GM11168 (cell line): ENCODE data around the gene CTSL.
"Not testable (repeated sequence)": the region's sequence is repeated elsewhere in the genome, so short reads cannot be mapped to it uniquely, and the experiment has no call there.

ENCODE experiments used
- in situ Hi-C: fragments of 300-500 bp; cut with MboI; formaldehyde crosslinking; loops from one replicate; pipeline ENCODE4 v1.12.0; 2022; ENCODE audit warnings: low sequenced_read_pairs; ENCODE audit not compliant: unreplicated experiment

Gene CTSL

GRCh38 chr9:87717456-87717855 lies 8.5 kb upstream of the CTSL start:
- in situ Hi-C loops, result no loop called here

DNA sequence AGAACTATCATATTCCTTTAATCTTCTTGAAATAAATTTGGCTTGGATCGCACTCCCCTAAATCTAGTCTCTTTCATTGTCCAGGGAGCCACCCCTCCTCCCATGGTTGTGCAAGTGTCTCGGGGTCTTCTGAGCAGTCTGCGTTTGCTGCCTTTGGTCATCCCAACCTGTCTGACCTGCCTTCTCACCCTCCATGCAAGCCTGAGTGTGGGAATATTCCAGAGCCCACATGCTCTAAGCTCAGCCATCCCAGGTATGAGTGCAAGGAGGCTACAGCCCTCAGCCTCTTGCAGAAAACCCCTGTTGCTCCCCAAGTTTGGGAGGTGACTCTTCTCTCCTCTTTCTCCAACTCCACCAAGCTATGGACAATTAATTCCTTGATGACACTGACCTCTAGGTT lies 7.7 kb upstream of the CTSL start:
- in situ Hi-C loops, result no loop called here

DNA sequence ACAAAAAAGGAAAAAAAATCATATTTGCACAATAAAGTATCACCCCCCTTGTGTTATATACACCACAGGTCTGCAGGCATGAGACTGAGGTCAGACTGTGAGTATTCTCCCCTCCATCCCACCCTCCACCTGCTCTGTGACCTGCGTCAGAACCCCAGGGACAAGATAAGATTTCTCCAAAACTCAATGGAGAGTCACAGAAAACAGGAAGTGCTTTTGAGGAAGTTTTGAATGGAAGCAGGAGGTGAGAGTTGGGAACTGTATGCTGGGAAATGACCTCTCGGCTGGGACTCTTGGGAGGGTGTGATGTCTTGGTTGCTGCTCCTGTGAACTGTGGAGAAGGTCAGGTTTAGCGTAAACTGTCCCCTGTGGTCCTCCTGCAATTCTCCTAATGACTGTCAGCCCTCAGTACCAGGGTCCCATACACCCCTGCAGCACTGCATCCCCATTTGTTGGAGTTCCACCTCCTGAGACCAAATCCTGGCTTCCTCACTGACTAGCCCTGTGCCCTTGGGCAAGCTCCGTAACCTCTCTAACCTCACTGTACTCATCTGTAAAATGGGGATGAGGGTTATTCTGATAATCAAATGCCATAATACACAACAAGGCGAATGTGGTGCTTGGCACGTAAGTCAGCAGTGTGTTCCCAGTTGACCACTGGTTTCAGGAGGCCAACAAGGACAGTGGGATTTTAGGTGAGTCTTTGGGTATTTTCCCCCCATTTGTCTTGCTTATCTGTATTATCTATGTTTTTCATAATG lies 6.9 kb upstream of the CTSL start:
- in situ Hi-C loops, result no loop called here

DNA sequence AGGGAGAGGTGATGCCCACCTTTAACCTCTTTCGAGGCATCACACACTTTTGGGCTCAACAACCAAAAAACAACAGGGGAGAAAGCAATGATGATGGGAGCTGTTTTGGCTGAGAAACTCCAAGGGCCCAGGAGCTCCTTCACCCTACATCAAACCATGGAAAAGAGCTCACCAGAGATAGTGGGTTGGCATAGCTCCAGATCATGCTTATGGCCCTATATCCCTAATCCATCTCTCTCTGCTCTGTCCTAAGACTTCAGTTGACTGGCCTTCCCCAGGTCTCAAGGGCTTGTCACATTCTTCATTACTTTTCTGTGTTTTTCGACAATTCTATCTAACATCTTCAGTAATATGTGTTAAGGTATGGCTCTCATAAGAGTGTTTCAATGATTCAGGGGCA lies 5.7 kb upstream of the CTSL start:
- in situ Hi-C loops, result no loop called here

GRCh38 chr9:87722393-87723088 lies 3.4 kb upstream of the CTSL start:
- in situ Hi-C loops, result no loop called here

DNA sequence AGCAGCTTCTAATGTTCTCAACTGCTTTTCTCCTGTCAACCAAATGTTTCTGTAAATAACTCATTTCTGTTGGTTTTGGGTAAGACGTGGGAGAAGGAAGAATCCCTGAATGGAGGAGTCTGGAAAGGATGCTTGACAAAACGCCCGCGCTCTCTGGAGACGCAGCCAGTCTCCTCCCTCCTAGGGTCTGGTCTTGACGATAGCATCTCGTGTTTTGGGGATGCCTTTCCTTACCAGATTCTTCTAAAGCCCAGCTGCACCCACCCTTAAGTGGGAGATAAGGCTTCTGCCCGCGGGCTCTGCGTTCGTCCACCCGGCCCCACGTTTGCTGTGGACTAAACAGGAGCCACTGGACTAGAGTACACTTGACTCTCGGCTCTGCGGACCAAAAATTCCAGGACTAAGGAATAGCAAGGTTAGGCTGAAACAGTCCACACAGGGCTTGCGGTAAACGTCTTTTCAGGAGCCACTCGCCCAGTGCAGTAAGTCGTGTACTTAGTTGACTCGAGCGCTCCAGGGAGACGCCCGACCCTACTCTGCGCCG lies 491 bp upstream of the CTSL start:
- in situ Hi-C loops, result no loop called here

DNA sequence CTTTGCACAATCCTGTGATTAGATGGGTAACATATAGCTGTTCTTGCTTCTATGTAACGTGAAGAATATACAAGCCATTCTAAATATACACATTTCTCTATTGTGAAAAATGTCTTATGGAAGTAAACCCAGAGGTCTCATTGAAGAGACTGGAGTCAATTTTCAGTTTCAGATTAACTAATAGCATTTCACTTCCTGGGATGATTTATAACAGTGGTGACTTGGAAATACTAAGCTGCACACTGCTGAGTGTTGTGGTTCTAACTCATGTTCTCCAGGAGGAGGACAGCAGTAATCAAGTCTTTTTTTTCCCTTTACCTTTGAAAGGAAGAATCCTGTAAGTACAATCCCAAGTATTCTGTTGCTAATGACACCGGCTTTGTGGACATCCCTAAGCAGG lies 3.3 kb downstream of the CTSL start:
- in situ Hi-C loops, result no loop called here

GRCh38 chr9:87731321-87731720 lies 5.4 kb downstream of the CTSL start:
- in situ Hi-C loops, result no loop called here

DNA sequence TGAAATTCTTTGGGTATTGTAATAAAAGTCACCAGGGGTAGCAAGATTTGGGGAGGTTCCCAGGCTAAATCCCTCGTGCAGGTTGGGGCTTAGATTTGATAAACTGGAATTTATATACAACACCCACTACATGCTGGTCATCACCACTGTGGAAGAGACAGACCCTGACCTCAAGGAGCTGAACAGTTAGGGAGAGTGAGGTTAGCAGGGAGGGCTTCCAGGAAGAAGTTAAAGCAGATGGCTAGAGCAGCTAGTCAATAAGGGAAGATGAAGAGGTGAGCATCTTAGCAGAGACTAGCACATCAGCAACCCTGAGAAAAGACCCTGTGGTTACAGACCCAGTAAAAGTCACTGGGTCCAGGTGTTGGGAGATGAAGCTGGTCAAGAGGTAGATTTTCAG lies 6.4 kb downstream of the CTSL start:
- in situ Hi-C loops, result no loop called here

GRCh38 chr9:87732756-87733155 lies 6.8 kb downstream of the CTSL start:
- in situ Hi-C loops, result no loop called here

DNA sequence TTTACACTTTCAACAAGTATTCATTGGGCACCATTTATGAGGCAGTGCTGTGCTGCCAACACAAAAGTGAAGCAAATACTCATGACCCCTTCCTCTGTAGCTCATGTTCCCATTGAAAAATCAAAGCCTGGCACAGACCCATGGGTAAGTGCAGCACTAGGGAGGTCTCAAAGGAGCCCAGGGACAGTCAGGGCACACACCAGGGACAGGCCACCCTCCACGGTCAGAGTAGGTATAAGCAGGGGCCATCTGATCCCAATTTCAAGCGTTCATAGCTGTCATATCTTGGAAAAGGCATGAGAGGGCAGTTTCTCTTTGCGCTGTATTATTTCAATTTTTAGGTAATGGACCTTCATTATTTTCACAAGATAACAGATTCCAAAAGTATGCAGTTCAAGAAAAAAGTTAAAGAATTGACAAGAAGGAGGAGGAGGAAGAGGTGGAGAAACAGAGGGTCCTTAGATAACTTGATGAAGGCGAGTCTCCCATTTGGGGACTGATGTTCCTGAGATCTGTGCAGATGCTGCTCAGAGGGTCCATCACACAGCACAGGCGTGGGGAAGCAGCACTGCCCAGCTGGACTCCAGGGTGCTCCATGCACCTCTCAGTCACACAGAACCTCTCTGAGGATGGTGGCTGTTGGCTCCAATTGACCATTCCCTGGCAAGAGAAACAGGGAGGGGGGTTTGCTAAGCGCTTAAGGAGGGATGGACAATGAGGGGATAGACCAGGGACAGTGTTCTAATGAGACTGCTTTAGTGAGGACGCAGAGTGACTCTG lies 7.5 kb downstream of the CTSL start:
- in situ Hi-C loops, result no loop called here

DNA sequence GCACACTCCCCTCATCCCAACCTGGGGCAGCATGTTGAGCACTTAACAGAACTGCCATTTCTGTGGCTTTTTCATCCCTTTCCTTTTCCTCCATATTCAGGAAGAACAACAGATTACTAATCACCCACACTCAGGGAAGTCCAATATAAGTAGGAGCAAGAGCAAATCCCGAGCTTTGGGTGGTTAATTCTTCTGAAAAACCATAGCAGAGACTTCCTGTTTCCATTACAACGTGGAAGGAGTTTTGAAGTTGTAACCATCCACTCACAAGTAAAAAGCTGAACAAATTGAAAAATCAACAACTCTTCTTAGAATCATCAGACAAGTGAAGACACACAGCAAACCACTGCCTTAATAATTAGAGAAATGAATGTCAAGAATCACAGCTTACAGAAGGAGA lies 8.2 kb downstream of the CTSL start:
- in situ Hi-C loops, result no loop called here

GRCh38 chr9:87739546-87739945 lies 13.6 kb downstream of the CTSL start:
- in situ Hi-C loops, result no loop called here

DNA sequence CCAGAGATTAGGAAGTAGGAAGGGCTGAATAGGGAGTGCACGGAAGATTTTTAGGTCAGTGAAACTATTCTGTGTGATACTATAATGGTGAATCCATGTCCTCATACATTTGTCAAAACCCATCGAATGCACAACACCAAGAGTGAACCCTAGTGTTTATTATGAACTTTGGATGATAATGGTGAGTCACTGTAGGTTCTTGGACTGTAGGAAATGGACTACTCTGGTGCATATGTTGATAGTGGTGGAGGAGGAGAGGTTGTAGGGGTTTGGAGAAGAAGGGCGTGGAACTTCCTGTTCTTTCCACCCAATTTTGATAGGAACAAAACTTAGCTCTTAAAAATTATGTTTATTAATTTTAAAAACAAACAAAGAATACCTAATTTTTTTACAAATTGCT lies 14.3 kb downstream of the CTSL start:
- in situ Hi-C loops, result no loop called here

GRCh38 chr9:87741326-87741725 lies 15.4 kb downstream of the CTSL start:
- in situ Hi-C loops, result no loop called here

DNA sequence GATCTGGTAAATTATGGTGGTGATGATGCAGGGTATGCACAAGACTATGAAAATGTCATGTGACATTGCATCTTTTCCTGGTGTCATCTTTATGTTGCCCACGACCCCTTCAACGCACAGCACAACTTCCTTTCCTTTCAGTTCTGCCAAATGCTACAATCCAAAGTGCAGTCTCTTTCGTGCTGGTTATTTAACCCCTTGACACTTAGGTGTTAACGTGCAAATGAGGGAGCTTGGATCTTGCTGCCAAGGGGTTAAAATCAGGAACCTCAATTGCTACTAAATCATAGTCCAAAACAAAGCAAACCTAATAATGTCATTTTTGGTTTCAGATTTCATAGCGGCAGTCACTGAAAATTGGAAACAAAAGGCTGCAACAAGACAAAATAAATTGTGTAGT lies 16.0 kb downstream of the CTSL start:
- in situ Hi-C loops, result no loop called here

DNA sequence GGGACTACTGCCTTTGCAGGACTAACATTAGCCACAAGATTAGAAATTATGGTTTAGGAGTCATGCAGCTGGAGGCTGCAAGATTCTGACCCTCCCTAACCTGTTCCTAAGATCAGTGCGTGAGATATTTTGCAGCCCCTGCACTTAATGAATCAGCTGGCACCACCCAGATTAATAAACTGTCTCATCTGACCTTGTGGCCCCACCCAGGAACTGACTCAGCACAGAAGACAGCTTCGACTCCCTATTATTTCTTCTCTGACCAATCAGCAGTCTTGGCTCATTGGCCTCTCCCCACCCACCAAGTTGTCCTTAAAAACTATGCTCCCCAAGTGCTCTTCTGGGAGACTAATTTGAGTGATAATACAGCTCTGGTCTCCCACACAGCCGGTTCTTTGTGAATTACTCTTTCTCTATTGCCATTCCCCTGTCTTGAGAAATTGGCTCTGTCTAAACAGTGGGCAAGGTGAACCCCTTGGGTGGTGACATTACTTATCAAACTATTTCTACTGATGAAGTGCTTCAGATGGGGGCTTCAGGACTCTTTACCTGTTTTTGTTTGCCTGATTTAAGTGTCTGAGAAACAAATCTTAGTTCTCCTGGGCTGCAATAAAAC lies 17.0 kb downstream of the CTSL start:
- in situ Hi-C loops, result no loop called here

DNA sequence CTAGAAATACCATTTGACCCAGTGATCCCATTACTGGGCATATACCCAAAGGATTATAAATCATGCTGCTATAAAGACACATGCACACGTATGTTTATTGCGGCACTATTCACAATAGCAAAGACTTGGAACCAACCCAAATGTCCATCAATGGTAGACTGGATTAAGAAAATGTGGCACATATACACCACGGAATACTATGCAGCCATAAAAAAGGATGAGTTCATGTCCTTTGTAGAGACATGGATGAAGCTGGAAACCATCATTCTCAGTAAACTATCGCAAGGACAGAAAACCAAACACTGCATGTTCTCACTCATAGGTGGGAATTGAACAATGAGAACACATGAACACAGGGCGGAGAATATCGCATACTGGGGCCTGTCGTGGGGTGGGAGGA lies 18.3 kb downstream of the CTSL start:
- in situ Hi-C loops, result not testable (repeated sequence)

DNA sequence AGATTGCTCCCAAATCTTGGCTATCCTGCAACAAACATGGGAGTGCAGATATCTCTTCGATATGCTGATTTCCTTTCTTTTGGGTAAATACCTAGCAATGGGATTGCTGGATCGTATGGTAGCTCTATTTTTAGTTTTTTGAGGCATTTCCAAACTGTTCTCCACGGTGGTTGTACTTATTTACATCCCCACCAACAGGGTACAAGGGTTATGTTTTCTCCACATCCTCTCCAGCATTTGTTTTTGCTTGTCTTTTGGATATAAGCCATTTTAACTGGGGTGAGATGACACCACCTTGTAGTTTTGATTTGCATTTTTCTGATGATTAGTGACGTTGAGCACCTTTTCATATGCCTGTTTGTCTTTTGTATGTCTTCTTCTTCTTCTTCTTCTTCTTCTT lies 20.3 kb downstream of the CTSL start:
- in situ Hi-C loops, result no loop called here

- in situ Hi-C loops, result no loop called here
Observed at GRCh38 chr9:87748881-87749280, 23.0 kb downstream of the CTSL start.
